SIG-M5 treated with dmso at 0.1 percent for 504 hours (cell line): ENCODE data around the gene VEGFA.

Experiments
- DNase-seq: peaks from one replicate; lab custom pipeline; 2025; ENCODE audit not compliant: unreplicated experiment; lab: John Stamatoyannopoulos, UW

VEGFA gene

DNA sequence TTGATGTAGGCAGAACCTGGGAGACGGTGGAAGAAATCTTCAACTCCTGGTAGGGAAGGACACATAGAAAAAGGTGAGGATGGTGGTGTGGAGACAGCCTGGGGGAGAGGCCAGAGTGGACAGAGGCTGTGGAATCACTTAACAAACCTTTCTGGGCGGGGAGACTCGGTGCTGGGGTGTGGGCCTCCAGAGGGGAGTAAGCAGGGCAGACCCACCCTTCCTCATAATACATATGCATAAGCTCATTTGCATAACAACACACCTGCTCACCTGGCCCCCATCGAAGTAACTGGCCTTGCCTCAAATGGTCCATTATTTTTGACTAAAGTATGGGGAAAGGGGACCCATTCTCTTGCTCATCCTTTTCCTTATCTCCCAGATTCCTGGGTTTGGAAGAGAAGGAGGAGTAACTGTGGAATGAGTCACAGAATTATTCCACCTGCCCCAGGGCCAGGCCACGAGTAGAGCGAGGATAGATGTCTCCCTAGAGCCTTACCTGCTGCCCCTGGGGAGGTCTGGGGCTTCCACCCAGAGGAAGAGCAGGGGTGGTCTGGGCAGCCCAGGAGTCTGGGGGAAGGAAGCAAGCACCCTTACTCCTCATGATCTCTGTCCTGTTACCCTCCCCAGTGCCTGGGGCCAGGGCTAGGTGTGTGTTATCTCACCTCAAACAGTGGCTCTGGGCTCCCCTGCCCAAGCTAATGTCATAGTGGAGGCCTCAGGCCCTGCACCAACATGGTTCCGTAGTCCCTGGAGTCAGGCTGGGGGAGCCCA lies 10.7 kb upstream of the VEGFA start:
- DNase-seq: no peak

DNA sequence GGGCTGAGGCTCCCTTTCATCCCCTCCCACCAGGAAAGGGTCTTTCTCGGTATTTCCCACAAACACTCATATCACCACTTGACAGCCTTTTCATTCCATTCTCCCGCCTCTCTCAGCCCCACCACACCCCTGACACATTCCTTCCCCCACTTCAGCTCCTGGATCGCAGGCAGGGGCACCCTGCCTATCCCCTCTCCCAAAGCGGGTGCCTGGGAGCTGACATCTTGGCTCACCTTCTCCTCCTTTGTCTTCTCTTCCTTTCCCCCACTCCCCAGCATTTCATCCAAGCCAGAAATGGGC lies 10.2 kb upstream of the VEGFA start:
- DNase-seq: no peak

DNA sequence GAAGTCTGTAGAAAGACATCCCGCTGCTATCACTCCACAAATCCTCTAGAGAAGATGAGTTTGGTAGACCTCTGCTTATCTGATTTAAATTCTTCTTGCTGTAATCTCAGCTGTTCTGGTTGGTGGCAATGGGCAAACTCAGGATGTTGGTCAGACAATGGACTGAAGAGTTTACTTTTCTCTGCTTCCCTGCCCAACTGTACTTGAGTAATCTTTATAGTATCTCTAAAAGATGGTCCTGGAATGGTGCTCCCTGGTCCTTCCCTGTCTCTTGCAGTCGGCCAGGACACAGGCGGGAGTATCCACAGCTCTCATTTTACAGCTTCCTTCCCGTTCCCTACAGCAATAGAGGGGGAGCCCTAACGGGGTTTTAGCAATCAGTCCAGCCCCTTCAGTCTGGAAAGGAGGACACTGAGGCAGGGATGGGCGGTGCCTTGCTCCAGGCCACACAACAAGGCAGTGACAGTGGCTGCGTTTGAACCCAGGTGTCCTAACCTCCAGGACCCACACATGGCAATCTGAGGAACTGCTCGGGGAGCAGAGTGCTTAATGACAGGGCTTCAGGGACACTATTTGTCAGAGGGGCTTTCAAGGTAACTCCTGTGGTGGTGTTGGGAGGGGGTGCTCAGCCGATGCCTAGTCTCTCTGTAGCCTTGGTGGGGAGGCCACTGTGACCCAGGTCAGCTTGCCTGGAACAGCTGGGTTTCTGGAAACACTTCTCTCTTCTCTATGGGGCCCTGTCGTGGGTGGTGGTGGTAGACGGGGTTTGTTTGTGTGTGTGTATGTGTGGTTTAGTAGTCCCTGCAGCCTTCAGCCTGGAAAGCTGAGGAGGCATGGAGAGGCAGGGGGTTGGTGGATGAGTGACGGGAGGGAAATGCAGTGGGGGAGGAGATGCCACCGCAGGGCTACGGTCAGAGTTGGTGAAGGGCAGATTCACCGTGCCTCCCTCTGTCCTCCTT lies 9.5 kb upstream of the VEGFA start:
- DNase-seq: no peak

DNA sequence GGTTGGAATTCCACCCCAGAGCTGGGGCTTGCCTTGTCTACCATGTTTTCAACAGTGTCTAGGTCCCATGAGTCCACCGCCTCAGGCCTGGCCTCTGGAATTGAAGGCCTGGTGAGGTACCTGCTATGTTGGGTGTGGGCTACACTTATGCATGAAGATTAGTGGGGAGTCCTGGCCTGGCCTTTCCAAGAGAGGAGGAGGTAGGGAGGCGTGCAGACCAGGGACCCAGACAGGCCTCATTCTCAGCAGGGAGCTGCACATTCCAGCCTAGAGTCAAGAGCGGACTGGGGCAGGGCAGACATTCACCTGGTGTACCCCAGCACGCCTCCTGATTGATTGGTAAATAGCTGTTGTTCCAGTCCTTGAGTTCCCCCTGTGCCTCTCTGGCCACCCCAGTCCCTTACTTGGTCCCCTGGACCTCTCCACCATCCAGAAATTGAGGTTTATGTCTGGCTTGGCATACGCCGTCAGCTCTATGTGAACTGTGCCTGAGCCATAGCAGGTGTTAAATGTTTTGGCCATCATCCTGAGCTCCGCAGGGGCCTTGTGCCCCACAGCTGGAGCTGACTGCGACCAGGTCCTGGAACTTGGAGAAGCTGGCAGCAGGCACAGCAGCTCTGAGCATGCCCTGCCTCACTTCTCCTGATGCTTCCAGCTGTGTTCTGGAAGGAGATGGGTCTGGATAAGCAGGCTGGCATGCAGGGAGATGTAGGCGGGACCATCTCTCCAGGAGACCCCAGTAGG lies 8.2 kb upstream of the VEGFA start:
- DNase-seq: no peak

DNA sequence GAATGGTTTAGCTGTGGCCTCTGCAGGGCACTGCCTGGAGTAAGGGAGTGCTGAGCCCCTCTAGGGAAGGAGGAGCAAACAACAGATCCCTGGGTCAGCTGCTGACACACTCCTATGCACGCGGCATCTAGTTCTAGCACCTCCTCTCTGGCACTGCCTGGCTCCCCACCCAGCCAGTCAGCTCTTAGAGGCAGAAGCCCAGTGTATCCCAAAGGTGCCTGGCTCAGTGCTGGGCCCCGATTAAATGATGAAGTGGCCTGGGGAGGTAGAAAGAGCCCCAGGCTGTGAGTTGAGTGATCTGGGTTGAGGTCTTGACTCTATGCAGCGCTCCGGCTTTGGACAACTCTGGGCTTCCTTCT lies 7.6 kb upstream of the VEGFA start:
- DNase-seq: no peak

DNA sequence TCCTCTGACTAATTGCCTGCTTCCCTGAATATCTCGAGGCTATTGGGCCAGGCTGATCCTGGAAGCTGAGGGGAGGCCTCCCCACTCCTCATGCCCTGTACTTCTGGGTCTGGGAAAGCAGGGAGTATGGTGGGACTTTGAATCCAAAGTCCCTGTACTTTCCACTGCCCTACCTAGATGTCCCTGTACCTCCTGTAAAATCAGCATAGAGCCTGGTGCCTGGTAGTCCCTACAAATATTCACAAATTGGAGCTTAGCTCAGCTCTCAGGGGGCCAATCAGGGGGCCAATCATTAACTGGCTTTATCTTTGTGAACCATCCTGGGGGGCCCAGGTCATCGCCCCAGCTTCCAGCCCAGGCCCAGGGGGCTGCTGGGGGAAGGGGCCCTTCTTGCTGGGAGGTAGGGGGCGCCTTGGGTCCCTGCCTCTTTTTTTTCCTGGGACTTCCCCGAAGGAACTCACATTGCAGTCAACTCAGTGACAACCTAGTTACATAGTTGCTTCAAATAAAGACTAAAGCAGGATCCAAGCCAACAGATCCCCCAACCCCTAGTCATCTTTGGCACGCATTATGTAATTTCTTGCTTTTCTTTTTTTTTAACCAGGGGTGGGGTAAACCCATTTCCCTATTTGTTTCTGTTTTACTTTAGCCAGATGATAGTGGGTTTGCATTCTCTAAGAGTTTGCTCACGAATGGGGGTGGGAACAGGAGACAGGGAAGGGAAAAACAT lies 6.9 kb upstream of the VEGFA start:
- DNase-seq: peak; percentile 49

DNA sequence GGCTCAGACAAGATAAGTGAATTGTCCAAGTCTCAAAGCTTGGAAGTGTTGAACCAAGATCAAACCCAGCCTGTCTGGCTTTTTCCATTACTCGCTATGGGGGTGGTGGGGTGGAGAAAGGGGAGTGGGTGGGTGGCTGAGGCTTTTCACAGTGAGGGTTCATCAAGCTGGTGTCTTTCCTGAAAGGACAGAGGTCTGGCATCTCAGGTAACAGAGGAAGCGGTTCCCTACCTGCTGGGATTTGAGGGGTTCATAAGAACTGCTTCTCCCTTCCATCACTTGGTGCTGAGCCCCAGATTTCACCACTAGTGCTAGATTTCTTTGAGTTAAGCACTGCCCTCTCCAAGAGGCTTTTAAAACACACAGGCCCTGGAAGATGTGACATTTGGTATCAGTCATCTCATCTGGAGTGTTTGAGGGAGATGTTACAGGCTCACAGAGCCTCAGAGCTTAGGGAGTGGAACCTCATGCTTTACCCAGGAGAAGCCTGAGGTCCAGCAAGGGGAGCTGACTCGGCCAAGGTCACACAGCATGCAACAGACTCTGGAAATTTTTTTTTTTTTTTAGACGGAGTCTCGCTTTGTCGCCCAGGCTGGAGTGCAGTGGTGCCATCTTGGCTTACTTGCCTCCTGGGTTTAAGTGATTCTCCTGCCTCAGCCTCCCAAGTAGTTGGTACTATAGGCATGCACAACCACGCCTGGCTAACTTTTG lies 6.0 kb upstream of the VEGFA start:
- no peak for DNase-seq

DNA sequence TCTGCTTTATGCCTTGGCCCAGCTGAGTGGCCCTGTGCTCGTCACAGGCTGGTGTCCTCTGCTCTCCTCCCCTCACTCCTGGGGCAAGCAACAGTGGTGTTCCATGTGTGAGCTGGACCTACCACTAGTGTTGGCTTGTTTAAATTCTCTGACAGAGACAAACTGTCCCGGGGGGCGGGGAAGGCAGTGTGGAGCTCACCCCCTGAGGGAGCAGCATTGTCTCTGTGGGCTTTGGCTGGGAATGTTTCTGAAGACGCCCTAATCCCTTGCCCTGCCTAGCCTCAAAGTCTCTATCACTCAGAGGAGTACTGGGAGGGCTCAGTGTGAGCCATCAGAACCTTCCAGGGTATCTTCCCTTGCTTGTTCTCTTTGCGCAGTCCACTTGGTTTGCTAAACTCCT lies 5.2 kb upstream of the VEGFA start:
- DNase-seq: no peak

DNA sequence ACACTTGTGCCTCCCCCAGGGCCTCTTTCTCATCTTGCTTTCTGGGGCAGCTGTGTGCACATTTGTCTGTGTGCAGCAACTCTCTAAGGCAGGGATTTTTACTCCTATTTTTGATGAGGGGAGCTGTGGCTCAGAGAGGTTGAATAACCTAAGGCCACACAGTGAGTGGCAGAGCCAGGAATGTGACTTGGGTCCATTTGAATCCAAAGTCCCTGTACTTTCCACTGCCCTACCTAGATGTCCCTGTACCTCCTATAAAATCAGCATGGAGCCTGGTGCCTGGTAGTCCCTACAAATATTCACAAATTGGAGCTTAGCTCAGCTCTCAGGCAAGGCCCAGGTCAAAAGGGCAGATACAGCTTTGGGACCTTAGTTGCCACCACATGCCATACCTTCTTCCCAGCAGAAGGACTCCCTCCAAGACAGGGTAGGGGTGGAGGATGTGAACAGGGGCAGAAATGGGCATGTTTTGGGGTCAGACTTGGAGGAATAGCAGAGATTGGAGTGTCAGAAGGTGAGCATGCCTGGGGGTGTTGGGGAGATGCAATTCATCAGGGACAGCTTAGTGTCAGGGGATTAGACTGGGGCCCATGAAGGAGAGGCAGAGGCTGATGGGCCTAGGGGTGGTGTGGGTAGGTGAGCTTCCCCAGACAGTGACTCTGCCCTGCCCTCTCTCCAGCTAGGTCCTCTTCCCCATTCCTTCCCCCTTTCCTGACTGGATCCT lies 4.1 kb upstream of the VEGFA start:
- no peak for DNase-seq

DNA sequence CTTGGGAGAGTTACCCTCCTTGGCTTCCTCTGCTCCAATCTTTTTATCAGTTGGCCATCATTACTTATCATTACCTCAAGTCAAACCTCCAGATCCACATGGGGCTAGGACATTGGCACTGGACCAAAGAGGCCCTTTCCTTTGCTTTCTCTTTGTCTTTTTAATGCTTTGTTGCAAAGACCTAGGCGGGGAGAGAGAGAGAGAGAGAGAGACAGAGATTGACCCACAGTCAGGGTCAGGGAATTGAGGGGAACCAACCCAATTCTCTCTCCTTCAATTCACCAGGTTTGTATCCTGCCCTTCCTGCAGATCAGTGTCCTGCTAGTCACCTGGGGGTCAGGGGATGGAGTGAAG lies 3.5 kb upstream of the VEGFA start:
- no peak for DNase-seq

DNA sequence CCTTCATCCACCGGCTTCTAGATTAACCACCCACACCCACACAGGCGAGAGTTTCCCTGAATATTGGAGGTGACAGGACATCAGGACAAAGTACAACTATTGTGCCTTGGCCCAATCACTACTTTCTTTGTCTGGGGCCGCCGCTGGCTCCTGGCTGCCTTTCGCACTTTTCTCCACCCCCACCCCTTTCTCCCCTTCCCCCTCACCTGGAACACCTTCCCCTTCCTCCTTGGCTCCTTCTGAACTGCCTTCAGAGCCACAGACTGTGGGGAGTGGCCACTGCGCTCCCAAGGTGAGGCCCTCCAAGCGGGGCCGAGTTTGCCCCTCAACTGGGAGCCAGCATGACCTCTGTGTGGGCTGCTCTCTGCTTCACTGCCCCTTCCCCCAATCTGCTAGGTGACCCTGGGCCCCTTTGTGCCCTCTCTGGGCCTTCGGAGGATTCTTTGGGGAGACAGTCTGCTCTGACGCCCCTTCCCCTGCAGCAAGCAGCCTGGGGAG lies 3.0 kb upstream of the VEGFA start:
- DNase-seq: no peak

DNA sequence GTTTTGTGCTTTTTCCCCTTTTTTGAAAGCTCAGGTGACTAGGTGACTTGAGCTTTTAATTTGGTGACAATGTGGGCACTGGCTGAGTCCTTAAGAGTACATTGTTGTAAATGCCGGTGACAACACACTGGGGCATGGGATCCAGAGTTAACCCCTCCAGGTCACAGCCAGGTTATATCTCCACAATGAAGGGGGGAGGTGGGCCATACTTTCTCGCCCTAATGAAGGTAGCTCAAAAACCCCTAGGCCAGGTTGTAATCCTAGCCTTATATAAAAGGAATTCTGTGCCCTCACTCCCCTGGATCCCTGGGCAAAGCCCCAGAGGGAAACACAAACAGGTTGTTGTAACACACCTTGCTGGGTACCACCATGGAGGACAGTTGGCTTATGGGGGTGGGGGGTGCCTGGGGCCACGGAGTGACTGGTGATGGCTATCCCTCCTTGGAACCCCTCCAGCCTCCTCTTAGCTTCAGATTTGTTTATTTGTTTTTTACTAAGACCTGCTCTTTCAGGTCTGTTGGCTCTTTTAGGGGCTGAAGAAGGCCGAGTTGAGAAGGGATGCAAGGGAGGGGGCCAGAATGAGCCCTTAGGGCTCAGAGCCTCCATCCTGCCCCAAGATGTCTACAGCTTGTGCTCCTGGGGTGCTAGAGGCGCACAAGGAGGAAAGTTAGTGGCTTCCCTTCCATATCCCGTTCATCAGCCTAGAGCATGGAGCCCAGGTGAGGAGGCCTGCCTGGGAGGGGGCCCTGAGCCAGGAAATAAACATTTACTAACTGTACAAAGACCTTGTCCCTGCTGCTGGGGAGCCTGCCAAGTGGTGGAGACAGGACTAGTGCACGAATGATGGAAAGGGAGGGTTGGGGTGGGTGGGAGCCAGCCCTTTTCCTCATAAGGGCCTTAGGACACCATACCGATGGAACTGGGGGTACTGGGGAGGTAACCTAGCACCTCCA lies 2.2 kb upstream of the VEGFA start:
- DNase-seq: no peak

DNA sequence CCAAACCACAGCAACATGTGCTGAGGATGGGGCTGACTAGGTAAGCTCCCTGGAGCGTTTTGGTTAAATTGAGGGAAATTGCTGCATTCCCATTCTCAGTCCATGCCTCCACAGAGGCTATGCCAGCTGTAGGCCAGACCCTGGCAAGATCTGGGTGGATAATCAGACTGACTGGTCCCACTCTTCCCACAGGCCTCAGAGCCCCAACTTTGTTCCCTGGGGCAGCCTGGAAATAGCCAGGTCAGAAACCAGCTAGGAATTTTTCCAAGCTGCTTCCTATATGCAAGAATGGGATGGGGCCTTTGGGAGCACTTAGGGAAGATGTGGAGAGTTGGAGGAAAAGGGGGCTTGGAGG lies 1.5 kb upstream of the VEGFA start:
- no peak for DNase-seq

DNA sequence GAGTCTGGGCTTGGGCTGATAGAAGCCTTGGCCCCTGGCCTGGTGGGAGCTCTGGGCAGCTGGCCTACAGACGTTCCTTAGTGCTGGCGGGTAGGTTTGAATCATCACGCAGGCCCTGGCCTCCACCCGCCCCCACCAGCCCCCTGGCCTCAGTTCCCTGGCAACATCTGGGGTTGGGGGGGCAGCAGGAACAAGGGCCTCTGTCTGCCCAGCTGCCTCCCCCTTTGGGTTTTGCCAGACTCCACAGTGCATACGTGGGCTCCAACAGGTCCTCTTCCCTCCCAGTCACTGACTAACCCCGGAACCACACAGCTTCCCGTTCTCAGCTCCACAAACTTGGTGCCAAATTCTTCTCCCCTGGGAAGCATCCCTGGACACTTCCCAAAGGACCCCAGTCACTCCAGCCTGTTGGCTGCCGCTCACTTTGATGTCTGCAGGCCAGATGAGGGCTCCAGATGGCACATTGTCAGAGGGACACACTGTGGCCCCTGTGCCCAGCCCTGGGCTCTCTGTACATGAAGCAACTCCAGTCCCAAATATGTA lies 957 bp upstream of the VEGFA start:
- DNase-seq: no peak

DNA sequence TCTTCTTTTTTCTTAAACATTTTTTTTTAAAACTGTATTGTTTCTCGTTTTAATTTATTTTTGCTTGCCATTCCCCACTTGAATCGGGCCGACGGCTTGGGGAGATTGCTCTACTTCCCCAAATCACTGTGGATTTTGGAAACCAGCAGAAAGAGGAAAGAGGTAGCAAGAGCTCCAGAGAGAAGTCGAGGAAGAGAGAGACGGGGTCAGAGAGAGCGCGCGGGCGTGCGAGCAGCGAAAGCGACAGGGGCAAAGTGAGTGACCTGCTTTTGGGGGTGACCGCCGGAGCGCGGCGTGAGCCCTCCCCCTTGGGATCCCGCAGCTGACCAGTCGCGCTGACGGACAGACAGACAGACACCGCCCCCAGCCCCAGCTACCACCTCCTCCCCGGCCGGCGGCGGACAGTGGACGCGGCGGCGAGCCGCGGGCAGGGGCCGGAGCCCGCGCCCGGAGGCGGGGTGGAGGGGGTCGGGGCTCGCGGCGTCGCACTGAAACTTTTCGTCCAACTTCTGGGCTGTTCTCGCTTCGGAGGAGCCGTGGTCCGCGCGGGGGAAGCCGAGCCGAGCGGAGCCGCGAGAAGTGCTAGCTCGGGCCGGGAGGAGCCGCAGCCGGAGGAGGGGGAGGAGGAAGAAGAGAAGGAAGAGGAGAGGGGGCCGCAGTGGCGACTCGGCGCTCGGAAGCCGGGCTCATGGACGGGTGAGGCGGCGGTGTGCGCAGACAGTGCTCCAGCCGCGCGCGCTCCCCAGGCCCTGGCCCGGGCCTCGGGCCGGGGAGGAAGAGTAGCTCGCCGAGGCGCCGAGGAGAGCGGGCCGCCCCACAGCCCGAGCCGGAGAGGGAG lies 580 bp downstream of the VEGFA start:
- DNase-seq: peak; percentile 70

DNA sequence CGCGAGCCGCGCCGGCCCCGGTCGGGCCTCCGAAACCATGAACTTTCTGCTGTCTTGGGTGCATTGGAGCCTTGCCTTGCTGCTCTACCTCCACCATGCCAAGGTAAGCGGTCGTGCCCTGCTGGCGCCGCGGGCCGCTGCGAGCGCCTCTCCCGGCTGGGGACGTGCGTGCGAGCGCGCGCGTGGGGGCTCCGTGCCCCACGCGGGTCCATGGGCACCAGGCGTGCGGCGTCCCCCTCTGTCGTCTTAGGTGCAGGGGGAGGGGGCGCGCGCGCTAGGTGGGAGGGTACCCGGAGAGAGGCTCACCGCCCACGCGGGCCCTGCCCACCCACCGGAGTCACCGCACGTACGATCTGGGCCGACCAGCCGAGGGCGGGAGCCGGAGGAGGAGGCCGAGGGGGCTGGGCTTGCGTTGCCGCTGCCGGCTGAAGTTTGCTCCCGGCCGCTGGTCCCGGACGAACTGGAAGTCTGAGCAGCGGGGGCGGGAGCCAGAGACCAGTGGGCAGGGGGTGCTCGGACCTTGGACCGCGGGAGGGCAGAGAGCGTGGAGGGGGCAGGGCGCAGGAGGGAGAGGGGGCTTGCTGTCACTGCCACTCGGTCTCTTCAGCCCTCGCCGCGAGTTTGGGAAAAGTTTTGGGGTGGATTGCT lies 1.3 kb downstream of the VEGFA start:
- DNase-seq: peak; percentile 27
